B cell (primary cell): Measurements from ENCODE around the gene TTC21A. TPM values are rescaled to one million over a fixed set of nuclear protein-coding genes. Genes with fewer than 3 reads are reported as not detected.

Source experiments
- ATAC-seq: fragments of 200-7000 bp; cut with Tn5 transposase; one replicate; pipeline ENCODE4 v1.10.0; 2021; ENCODE audit warnings: low read depth, mild to moderate bottlenecking, moderate number of reproducible peaks, moderate library complexity
- CTCF ChIA-PET: fragments of 350-600 bp; sonication (Branson Sonifier 250); formaldehyde crosslinking; loops from one replicate; lab custom pipeline; 2021; ENCODE audit warnings: antibody characterized with exemption, inconsistent platforms; lab: Charles Lee
- POLR2A ChIA-PET: fragments of 350-600 bp; sonication (Branson Sonifier 250); formaldehyde crosslinking; loops from one replicate; lab custom pipeline; 2021; ENCODE audit warnings: antibody characterized with exemption; lab: Charles Lee
- DNase-seq: peaks from one replicate; pipeline ENCODE4 v3.0.0; 2013
- H2AFZ ChIP-seq: 2 replicates; pipeline ENCODE4 v1.6.1; 2012; ENCODE audit warnings: mild to moderate bottlenecking, low read depth, low read length; ENCODE audit not compliant: insufficient read depth, poor library complexity, severe bottlenecking
- H3K27ac ChIP-seq, 2 donors: 1 replicate in 1 of 2; 2 replicates in 1 of 2; pipeline ENCODE4 v1.5.1; 2012 to 2013; ENCODE audit warnings: low read length in 2 of 2, mild to moderate bottlenecking in 2 of 2, moderate library complexity in 1 of 2
- H3K27me3 ChIP-seq, 4 experiments: fragments of 200-600 bp in 1 of 4; sonication (generic) in 1 of 4; replicated peaks in 1 of 4; 1 replicate in 2 of 4; 2 replicates in 2 of 4; pipeline versions ENCODE4 v1.6.1 to v1.7.0; 2013 to 2016; ENCODE audit warnings: low read length in 3 of 4, mild to moderate bottlenecking in 2 of 4, mixed read lengths in 1 of 4, moderate library complexity in 1 of 4; ENCODE audit not compliant: insufficient read depth in 4 of 4, control insufficient read depth in 3 of 4; ENCODE audit errors: control extremely low read depth in 1 of 4
- H3K36me3 ChIP-seq, 2 experiments: replicated peaks in 1 of 2; 1 replicate in 1 of 2; 2 replicates in 1 of 2; pipeline versions ENCODE4 v1.6.1 to v1.7.1; 2013; ENCODE audit warnings: low read length in 1 of 2; ENCODE audit not compliant: insufficient read depth in 2 of 2, control insufficient read depth in 1 of 2; ENCODE audit errors: control extremely low read depth in 1 of 2, extremely low read depth in 1 of 2
- H3K4me1 ChIP-seq, 2 donors: fragments of 200-600 bp in 1 of 2; sonication (generic) in 1 of 2; 1 replicate in 1 of 2; 2 replicates in 1 of 2; pipeline versions ENCODE4 v1.5.1 to v1.6.1; 2013 to 2017; ENCODE audit warnings: low read length in 2 of 2; ENCODE audit not compliant: control insufficient read depth in 2 of 2, insufficient read depth in 2 of 2
- H3K4me2 ChIP-seq: replicated peaks from 2 replicates; pipeline ENCODE3; 2012; ENCODE audit warnings: mild to moderate bottlenecking, low read depth, low read length; ENCODE audit not compliant: poor library complexity, severe bottlenecking
- H3K4me3 ChIP-seq, 5 experiments: fragments of 200-600 bp in 1 of 5; sonication (generic) in 1 of 5; 1 replicate in 3 of 5; 2 replicates in 2 of 5; pipeline versions ENCODE4 v1.5.1 to v1.7.0; 2011 to 2016; ENCODE audit warnings: low read length in 4 of 5, mild to moderate bottlenecking in 4 of 5, low read depth in 2 of 5, control low read depth in 1 of 5, moderate library complexity in 1 of 5; ENCODE audit not compliant: insufficient read depth in 1 of 5; ENCODE audit errors: control extremely low read depth in 1 of 5, extremely low read depth in 1 of 5
- H3K79me2 ChIP-seq: fragments of 200-600 bp; sonication (generic); one replicate; pipeline ENCODE4 v1.6.0; 2016; ENCODE audit warnings: low read length; ENCODE audit not compliant: control insufficient read depth, insufficient read depth
- H3K9ac ChIP-seq: fragments of 200-600 bp; sonication (generic); 2 replicates; pipeline ENCODE4 v1.6.1; 2017; ENCODE audit warnings: mild to moderate bottlenecking, low read length, moderate library complexity
- H3K9me3 ChIP-seq, 3 donors: one replicate each; pipeline versions ENCODE4 v1.6.1 to v1.7.1; 2013; ENCODE audit warnings: low read length in 2 of 3; ENCODE audit not compliant: control insufficient read depth in 2 of 3, insufficient read depth in 1 of 3; ENCODE audit errors: control extremely low read depth in 1 of 3
- H4K20me1 ChIP-seq: 2 replicates; pipeline ENCODE4 v1.6.0; 2012; ENCODE audit warnings: mild to moderate bottlenecking, low read length; ENCODE audit not compliant: insufficient read depth, control insufficient read depth, poor library complexity, severe bottlenecking
- H3K27ac Mint-ChIP-seq: one replicate; pipeline ENCODE4 v1.8.0; 2021; ENCODE audit warnings: mixed read lengths
- H3K27me3 Mint-ChIP-seq: one replicate; pipeline ENCODE4 v1.8.0; 2021; ENCODE audit warnings: mixed read lengths
- H3K4me1 Mint-ChIP-seq: one replicate; pipeline ENCODE4 v1.8.0; 2021; ENCODE audit warnings: mixed read lengths
- H3K4me3 Mint-ChIP-seq: one replicate; pipeline ENCODE4 v1.8.0; 2021; ENCODE audit warnings: mixed read lengths
- H3K9me3 Mint-ChIP-seq: one replicate; pipeline ENCODE4 v1.8.0; 2022; ENCODE audit warnings: mixed read lengths; ENCODE audit not compliant: insufficient read depth
- CTCF ChIP-seq: fragments of 200-600 bp; IDR thresholded peaks from one replicate; pipeline ENCODE4 v1.8.0; 2022; ENCODE audit warnings: antibody characterized with exemption, mild to moderate bottlenecking
- EZH2 ChIP-seq: IDR thresholded peaks from 2 replicates; pipeline ENCODE4 v1.6.1; 2012; ENCODE audit warnings: borderline replicate concordance, low read depth, mild to moderate bottlenecking, moderate library complexity, low read length; ENCODE audit not compliant: insufficient read depth, poor library complexity, severe bottlenecking
- WGBS: methylation state at CpG from one replicate; pipeline ENCODE4 v1.1.5; 2013; ENCODE audit warnings: missing lambda C conversion rate; ENCODE audit not compliant: insufficient coverage; 5-methylcytosine and 5-hydroxymethylcytosine counted together
- intact Hi-C: fragments of 100-400 bp; cut with micrococcal nuclease; formaldehyde crosslinking; loops from one replicate; pipeline ENCODE4 v1.10.0; 2022
- polyA plus RNA-seq: library from polyadenylated mRNA; depleted of rRNA; stranded (reverse); fragments of >200 nt; gene quantifications from 2 replicates; pipeline ENCODE4 v1.2.3, GENCODE V29; 2012
- total RNA-seq, 2 donors: library from RNA; stranded (reverse); fragments of 120-200 nt in 1 of 2; gene quantifications; 1 replicate in 1 of 2; 2 replicates in 1 of 2; pipeline versions ENCODE4 v1.2.3 to v1.2.4, GENCODE V29; 2013 to 2022

TTC21A gene
- total and polyA plus RNA-seq, 2 donors (not counting 1 experiment from before 2014, with no cell fraction given) = 49.2 to 106 TPM

- H3K79me2 ChIP-seq = no peaks in the 10 kb centered on the region
- Mint-ChIP-seq H3K27me3 (no peaks in the 10 kb centered on the region), H3K4me1 (peaks cover 23% of the 10 kb centered on the region), H3K9me3 (no peaks in the 10 kb centered on the region), H3K4me3 (no peak overlapping the region), H3K27ac (no peak overlapping the region)
- H3K36me3 ChIP-seq = peaks cover 4 to 48% of the 10 kb centered on the region in 2 experiments
- no peak overlapping the region for H3K27ac ChIP-seq
- peaks cover 18% of the 10 kb centered on the region in 2 donors for H3K4me1 ChIP-seq
- no peak for DNase-seq
- H3K4me3 ChIP-seq = no peak overlapping the region
- WGBS = 100% methylated on average over 2 of the region's 3 CpGs
- POLR2A ChIA-PET = no interaction called here
- H3K9me3 ChIP-seq = no peaks in the 10 kb centered on the region
- intact Hi-C loops = no loop called here
- H3K9ac ChIP-seq = no peak overlapping the region
- TF ChIP-seq EZH2 (no peak), CTCF (no peak)
- no peak overlapping the region for H3K4me2 ChIP-seq
- CTCF ChIA-PET = interaction anchor here (0.9 to 1.4 kb wide), 3 partner anchors 100 to 209 kb away, joined by 3 read pairs; no protein-coding TSS in a partner anchor
- no peak for ATAC-seq
- no peak overlapping the region for H2AFZ ChIP-seq
- H3K27me3 ChIP-seq = no peaks in the 10 kb centered on the region
- no peaks in the 10 kb centered on the region for H4K20me1 ChIP-seq
Observed at GRCh38 chr3:39088889-39089288, 18.6 kb upstream of the TTC21A start.

- intact Hi-C loops = no loop called here
- Mint-ChIP-seq H3K4me3 (no peak overlapping the region), H3K27me3 (no peaks in the 10 kb centered on the region), H3K9me3 (no peaks in the 10 kb centered on the region), H3K4me1 (peaks cover 15% of the 10 kb centered on the region), H3K27ac (no peak overlapping the region)
- Histone ChIP-seq H3K9me3 (no peaks in the 10 kb centered on the region), H2AFZ (no peak overlapping the region), H3K36me3 (peaks cover 4 to 67% of the 10 kb centered on the region in 2 experiments), H3K27ac (no peak overlapping the region), H3K79me2 (no peaks in the 10 kb centered on the region), H3K27me3 (no peaks in the 10 kb centered on the region), H3K4me2 (no peak overlapping the region), H3K4me1 (peaks cover 11 to 13% of the 10 kb centered on the region in 2 donors), H3K9ac (no peak overlapping the region), H3K4me3 (no peak overlapping the region), H4K20me1 (no peaks in the 10 kb centered on the region)
- no peak for TF ChIP-seq EZH2
- no peak for TF ChIP-seq CTCF
- POLR2A ChIA-PET = no interaction called here
- WGBS = 100% methylated on average over 1 of the region's 2 CpGs
- DNase-seq = no peak
- CTCF ChIA-PET = interaction anchor here (1.7 kb wide), 1 partner anchor 198 kb away, joined by 4 read pairs; no protein-coding TSS in a partner anchor
- ATAC-seq = no peak
Observed at GRCh38 chr3:39090922-39091321, 16.6 kb upstream of the TTC21A start.
